ENCODE results near the gene SREBF2.
A peak's percentile ranks its signal among the peaks of the same experiment; 100 is the strongest.

Gene SREBF2

GRCh38 chr22:41952713-41953112, 119.8 kb downstream of the SREBF2 start:
- no peak for DNase-seq (ENCODE audit: low read depth in 1 of 2, low spot score in 1 of 2)
- H3K4me3 ChIP-seq (replicated peaks; ENCODE audit: insufficient read depth, low read length): no peak overlapping the region
- no peak overlapping the region for H3K27ac ChIP-seq (replicated peaks)
- no peaks in the 10 kb centered on the region for H3K27me3 ChIP-seq (ENCODE audit: insufficient read depth, poor library complexity, severe bottlenecking)
- TF ChIP-seq CTCF (IDR thresholded peaks at IDR 0.05; ENCODE audit: insufficient read depth, low read length) (no peak), POLR2AphosphoS5 (IDR thresholded peaks at IDR 0.05; ENCODE audit: low read depth) (no peak), GABPA (IDR thresholded peaks at IDR 0.05; ENCODE audit: low read depth) (no peak), SPI1 (IDR thresholded peaks at IDR 0.05; ENCODE audit: borderline replicate concordance, low read depth) (no peak), REST (IDR thresholded peaks at IDR 0.05; ENCODE audit: insufficient replicate concordance, low read depth) (no peak)

Small RNA genes within 50 kb of the gene (microRNA-seq; reads per million reads assigned to microRNA genes)
- 804 reads per million, percentile 86 among the genes with 10 or more reads in this experiment for gene MIR33A

All from HL-60 (cell line).